Right forelimb (tissue), 1 donor: ENCODE data around the gene CNFN.
"Not testable (repeated sequence)": the region's sequence is repeated elsewhere in the genome, so short reads cannot be mapped to it uniquely, and the experiment has no call there.

Experiments used
- DNase-seq: peaks from one replicate; pipeline ENCODE4 v3.0.0-alpha.2; 2018

CNFN gene

GRCh38 chr19:42345191-42345812 lies 44.8 kb downstream of the CNFN start:
- no peak for DNase-seq

- no peak for DNase-seq
Observed at GRCh38 chr19:42344336-42344893, 45.7 kb downstream of the CNFN start.

GRCh38 chr19:42343344-42344110 lies 46.6 kb downstream of the CNFN start:
- DNase-seq = no peak

DNA sequence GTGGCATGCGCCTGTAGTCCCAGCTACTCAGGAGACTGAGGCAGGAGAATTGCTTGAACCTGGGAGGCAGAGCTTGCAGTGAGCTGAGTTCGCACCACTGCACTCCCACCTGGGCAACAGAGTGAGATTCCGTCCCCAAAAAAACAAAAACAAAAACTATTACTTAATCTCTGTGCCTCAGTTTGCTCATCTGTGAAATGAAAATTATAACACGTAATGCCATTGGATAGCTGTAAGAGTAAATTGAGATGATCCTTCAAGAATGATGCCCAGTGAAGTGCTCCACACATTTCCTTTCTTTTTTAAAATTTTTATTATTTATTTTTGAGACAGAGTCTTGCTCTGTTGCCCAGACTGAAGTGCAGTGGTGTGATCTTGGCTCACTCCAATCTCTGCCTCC lies 50.2 kb downstream of the CNFN start:
- not testable (repeated sequence) for DNase-seq

- DNase-seq = not testable (repeated sequence)
Observed at GRCh38 chr19:42339126-42339860, 50.8 kb downstream of the CNFN start.
